Stimulated activated CD4-positive, alpha-beta T cell treated with anti-CD3 and anti-CD28 coated beads, Interleukin-2, amount 100 ng/mL, for 4 hours (primary cell): ENCODE data around the gene CLASP1.
"Not testable (repeated sequence)": the region's sequence is repeated elsewhere in the genome, so short reads cannot be mapped to it uniquely, and the experiment has no call there.

ENCODE experiments used
- DNase-seq: peaks from one replicate; pipeline ENCODE4 v3.0.0-alpha.2; 2020; ENCODE audit warnings: low read depth

Gene CLASP1

GRCh38 chr2:121659933-121660332, 10.7 kb upstream of the CLASP1 start:
- no peak for DNase-seq

- DNase-seq: not testable (repeated sequence)
These were observed 9.1 kb upstream of the CLASP1 start for GRCh38 chr2:121658393-121658792.

DNA sequence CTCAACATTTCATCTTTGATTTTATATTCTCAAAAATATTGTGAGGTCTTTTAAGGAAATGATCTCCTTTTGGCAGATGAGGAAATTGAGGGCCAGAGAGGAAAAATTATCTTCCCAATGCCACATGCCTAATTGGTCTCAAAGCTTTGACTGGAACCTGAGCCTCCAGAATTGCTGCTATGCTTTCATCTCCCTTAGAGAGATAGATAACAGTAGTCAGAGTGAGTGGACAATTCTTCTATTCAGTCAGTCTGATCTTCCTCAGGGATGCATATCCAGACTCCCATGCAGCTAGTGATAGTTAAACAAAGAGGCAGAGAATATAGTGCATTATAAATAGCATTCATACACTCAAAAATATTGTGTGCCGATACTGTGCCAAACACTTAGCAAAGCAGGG, 3.8 kb upstream of the CLASP1 start:
- DNase-seq: no peak

GRCh38 chr2:121650315-121650930, 1.2 kb upstream of the CLASP1 start:
- DNase-seq: no peak

DNA sequence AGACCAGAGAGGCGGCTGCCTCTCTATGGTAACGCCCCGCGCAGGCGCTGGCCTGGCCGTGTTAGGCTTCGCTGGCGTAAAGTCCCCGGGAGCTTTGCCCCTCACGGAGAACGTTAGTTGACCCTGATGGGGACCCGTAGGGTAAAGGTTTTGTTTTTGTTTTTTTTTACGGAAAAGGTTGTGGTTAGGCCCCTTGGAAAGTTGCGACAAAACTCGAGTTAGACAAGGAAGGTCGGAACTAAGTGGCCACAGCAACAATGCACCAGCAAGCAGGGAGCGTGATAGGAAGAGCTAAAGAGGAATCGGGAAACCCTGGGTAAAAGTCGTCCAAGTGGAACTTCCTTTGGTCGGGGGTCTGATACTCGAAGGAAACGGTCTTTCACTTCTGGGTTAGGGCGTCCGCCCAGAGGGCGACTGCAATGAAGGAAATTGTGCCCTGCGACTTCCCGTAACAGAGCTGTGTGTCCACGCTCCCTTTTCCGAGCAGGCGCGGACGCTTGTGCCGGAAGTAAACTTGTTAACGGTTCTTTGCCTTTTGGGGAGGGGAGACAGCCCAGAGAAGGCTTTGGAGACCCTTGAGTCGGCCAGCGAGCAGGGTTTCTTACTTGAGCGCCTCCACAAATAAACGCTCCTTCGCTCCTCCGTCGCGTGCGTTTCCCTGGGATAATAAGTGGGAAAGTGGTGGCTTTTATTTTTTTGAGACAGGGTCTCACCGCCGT, 493 bp upstream of the CLASP1 start:
- peak; percentile 93 for DNase-seq

- DNase-seq: peak; percentile 16
These were observed 785 bp downstream of the CLASP1 start for GRCh38 chr2:121648206-121649148.

DNA sequence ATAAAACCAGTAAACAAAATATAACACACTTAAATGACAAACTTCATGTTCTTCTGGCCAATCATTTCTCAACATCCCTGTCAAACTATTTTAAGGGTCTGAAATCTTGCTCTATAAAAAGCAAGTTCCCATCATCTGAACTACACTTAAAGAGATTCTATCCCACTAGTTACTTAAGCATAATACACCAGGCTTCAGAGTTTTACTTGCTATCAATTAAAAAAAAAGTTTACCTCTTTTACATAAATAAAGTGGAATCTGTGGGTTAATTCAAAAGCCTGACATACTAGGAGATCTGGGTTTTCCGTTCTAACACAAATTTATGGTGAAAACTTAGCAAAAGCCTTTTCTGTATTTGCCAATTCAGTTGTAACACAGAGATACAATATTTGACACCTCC, 1.9 kb downstream of the CLASP1 start:
- DNase-seq: no peak

GRCh38 chr2:121644715-121645114, 4.5 kb downstream of the CLASP1 start:
- no peak for DNase-seq

DNA sequence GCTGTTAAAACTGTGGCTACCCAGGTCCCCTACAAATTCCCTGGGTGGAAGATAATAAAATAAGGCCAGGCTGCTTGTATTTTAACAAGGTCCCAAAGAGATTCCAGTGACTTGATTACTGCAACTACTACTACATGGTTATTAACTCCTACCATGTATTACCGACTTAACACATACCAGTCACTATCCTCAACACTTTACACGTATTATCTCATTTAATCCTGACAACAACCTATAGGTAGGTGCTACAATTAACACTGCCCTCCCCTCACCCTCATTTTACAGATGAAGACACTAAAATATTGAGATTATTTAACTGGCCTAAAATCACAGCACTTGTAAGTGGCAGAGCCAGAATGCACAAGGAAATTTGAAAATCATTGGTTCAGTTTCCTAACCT, 5.4 kb downstream of the CLASP1 start:
- DNase-seq: no peak

DNA sequence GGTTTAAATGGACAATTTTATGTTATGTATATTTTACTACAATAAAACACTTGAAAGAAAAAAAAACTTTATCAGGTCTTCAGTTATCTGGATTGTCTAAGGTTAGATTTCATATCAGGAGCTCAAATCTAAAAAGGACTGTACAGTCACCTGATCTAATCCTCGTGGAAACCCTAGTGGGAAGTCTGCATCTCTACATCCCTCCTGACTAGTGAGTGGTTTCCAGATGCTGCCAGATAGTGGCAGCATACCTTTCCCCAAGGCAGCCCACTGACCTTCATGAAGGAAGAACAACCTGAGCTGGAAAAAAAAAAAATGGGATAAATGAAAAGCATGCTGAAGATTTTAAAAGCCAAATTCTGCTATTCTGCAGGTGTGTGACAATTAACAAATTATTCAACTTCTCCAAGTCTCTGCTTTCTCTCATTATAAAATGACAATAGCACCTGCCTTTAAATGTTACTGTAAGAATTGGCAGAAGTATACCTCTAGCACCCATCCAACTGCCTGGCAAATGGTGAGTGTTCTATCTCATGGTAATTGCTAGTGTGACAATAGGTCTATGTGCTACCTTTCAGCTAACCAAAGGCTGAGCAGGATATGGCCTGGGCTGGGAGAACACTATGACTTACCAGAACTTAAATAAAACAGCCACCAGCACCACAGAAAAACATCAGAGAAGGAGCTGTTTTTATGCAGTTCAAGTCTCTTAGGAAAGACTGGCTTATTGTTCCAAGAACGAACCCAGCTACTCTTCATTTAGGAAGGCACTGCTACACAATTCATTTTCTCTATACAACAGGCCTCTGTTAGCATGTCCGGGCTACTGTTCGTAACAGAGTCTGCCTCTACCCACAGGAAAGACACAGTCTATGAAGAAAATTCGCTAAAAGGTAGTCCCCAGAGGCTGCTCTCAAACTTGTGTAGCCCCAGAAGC, 8.6 kb downstream of the CLASP1 start:
- no peak for DNase-seq

DNA sequence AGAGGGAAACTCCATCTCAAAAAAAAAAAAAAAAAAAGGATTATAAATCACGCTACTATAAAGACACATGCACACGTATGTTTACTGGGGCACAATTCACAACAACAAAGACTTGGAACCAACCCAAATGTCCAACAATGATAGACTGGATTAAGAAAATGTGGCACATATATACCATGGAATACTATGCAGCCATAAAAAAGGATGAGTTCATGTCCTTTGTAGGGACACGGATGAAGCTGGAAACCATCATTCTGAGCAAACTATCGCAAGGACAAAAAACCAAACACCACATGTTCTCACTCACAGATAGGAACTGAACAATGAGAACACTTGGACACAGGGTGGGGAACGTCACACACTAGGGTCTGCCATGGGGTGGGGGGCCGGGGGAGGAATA, 9.4 kb downstream of the CLASP1 start:
- DNase-seq: not testable (repeated sequence)

- DNase-seq: no peak
These were observed 10.9 kb downstream of the CLASP1 start for GRCh38 chr2:121638333-121638732.

GRCh38 chr2:121635371-121635770, 13.9 kb downstream of the CLASP1 start:
- DNase-seq: no peak

DNA sequence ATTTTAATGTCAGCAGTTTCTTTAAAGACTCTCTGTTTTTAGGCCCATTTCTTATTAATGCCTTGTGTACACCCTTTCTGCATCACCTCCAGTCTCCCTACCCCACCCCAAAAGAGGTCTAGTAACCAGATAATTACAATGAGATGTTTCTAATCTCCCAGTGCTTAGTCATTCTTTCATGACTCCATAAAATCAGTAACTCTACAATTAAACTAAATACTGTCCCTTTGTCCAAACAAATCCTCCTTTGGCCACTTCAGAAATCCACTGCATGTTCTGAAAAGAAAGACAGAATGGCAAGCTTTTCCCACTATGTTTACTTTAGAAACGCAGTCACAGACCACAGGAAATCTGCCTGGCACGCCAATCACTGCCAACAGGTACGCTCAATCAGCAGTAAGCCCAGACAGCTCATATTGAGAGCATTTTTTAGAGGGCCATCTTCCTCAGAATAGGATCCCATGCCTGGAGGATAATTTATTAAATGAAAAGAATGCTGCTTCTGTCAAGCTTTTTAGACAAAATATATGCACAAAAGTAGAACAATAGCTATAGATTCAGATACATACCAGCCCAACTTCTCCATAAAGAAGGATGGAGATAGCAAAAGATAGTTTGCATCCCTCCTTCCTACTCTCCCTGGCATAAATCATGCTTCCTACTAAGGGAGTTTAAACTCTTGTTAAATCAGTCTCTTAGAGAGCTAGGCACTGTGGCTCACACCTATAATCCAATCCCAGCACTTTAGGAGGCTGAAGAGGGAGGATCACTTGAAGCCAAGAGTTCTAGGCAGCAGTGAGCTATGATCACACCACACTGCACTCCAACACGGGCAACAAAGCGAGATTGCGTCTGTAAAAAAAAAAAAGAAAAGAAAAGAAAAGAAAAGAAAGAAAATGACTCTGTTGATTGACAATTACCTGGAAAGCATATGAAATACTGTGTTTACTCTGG, 14.6 kb downstream of the CLASP1 start:
- DNase-seq: no peak

DNA sequence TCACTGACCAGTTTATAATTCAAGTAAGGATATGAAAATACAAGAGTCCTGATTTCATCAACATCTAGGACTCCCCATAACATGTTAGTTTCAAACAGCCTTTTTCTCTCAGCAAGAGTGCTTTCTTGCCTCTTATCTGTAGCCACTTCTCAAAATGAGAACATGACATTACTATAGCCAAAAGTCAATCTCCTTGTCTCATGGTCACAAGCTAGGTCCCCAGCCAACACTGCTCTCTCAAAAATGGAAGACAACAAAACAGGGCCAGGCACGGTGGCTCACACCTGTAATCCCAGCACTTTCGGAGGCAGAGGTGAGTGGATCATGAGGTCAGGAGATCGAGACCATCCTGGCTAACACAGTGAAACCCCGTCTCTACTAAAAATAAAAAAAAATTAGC, 15.8 kb downstream of the CLASP1 start:
- no peak for DNase-seq

DNA sequence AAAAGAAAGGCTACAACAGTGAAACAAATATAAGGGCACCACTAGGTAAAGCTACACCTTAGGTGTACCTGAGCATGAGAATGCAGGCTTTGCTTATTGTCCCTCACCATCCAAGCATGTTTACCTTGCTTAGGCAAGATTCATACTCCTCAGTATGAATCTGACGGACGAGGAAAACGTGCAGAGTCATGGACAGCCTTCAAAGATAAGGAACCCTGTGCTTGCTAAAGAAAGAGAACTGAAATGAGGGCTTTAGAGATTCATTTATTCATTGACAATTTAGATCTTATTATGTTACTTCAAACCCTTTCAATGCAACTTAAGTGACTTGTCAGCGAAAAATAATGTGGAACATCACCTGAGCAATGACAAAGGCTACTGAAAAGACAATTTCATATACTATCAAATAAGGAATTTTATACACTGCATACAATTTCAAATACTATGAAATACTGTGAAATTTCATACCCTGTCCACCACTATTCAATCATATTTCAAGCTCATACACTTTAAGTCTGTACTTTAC, 21.7 kb downstream of the CLASP1 start:
- no peak for DNase-seq

- DNase-seq: no peak
These were observed 22.3 kb downstream of the CLASP1 start for GRCh38 chr2:121626777-121627524.

- DNase-seq: no peak
These were observed 23.3 kb downstream of the CLASP1 start for GRCh38 chr2:121625953-121626352.

- DNase-seq: no peak
These were observed 32.1 kb downstream of the CLASP1 start for GRCh38 chr2:121617042-121617599.
